Cardiac ventricle fibroblast (primary cell): ENCODE data around the gene VASN. TPM values are rescaled to one million over a fixed set of nuclear protein-coding genes. Genes with fewer than 3 reads are reported as not detected.

Experiments
- total RNA-seq: library from RNA; depleted of rRNA; stranded (reverse); fragments of >200 nt; gene quantifications from 2 replicates; pipeline ENCODE4 v1.2.3, GENCODE V29; 2015

Gene VASN
- total RNA-seq: 96.0 and 96.3 TPM in 2 replicates

DNA sequence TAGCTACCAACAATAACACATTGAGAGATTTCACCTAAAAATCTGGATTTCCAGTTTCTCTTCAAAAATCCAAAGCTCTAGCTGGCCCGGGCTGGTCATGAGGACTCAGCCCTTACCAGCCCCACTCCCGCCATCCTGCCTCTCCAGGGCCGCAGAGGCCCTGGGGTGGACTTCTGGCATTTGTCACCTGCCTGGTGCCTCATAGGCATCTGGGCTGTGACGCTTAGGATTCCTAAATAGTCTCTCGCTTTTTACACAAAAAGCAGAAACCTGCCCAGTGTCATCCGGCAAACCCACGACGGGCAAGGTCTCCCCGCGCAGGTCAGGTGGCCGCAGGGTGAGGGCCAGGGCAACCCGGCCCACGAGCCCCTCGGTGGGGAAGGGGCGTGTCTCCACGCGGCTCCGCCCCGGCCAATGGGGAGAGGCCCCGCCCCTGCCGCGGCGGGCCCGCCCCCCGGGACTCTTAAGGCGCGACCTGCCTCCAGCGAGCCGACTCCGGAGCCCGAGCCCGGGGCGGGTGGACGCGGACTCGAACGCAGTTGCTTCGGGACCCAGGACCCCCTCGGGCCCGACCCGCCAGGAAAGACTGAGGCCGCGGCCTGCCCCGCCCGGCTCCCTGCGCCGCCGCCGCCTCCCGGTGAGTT lies at the start of gene VASN:
Gene VASN, plus strand, starts transcription at position 492 of the 644 bp plus-strand sequence. CDS start 9,030 bp downstream, outside the sequence.

GRCh38 chr16:4350787-4351659 lies 20.6 kb upstream of the VASN start, which contains the start of gene PAM16:
TSS of gene PAM16 (minus strand) at chr16:4351321. CDS start at chr16:4351234, 87 bp downstream.

GRCh38 chr16:4416200-4417032 lies 44.8 kb downstream of the VASN start, which contains the start of gene CORO7:
TSS of gene CORO7 (minus strand) at chr16:4416596. CDS start at chr16:4416518, 78 bp downstream.

GRCh38 chr16:4425378-4426020 lies 53.9 kb downstream of the VASN start, which contains the start of gene DNAJA3:
TSS of gene DNAJA3 (plus strand) at chr16:4425868. CDS start at chr16:4425882, 14 bp downstream.

Other genes starting within 250 kb of the VASN start
- not detected in 2 replicates for gene SRL, start 129.8 kb upstream of the VASN start, total RNA-seq
- 6.4 and 9.6 TPM in 2 replicates for gene TFAP4, start 98.8 kb upstream of the VASN start, total RNA-seq
- gene GLIS2, start 55.8 kb upstream of the VASN start, total RNA-seq: 8.0 and 9.4 TPM in 2 replicates
- 24.1 and 24.2 TPM in 2 replicates for gene PAM16, start 20.5 kb upstream of the VASN start, total RNA-seq
- gene CORO7, start 44.7 kb downstream of the VASN start, total RNA-seq: 9.2 and 10.0 TPM in 2 replicates
- 24.5 and 30.7 TPM in 2 replicates for gene DNAJA3, start 54.0 kb downstream of the VASN start, total RNA-seq
- 33.8 and 35.6 TPM in 2 replicates for gene NMRAL1, start 102.8 kb downstream of the VASN start, total RNA-seq
- 31.5 and 39.6 TPM in 2 replicates for gene HMOX2, start 104.5 kb downstream of the VASN start, total RNA-seq
- gene CDIP1, start 166.9 kb downstream of the VASN start, total RNA-seq: 11.5 and 12.6 TPM in 2 replicates
- not detected in 2 replicates for gene C16orf96, start 184.5 kb downstream of the VASN start, total RNA-seq
- gene UBALD1, start 243.0 kb downstream of the VASN start, total RNA-seq: 7.2 and 9.1 TPM in 2 replicates